BE2C (cell line): Measurements from ENCODE around the gene QPCT.

Experiments used
- DNase-seq: peaks from one replicate; pipeline ENCODE4 v3.0.0-alpha.2; 2020
- H3K27me3 ChIP-seq: fragments of 250-450 bp; sonication (Bioruptor Pico); 2 replicates; pipeline ENCODE4 v1.5.1; 2020; ENCODE audit warnings: mild to moderate bottlenecking
- H3K36me3 ChIP-seq: fragments of 250-450 bp; sonication (Bioruptor Pico); 2 replicates; pipeline ENCODE4 v1.5.1; 2020; ENCODE audit warnings: mild to moderate bottlenecking
- H3K4me1 ChIP-seq: fragments of 250-450 bp; sonication (Bioruptor Pico); 2 replicates; pipeline ENCODE4 v1.5.1; 2020
- H3K4me3 ChIP-seq: 2 replicates; pipeline ENCODE4 v1.5.1; 2011; ENCODE audit warnings: low read depth, low read length
- H3K9me3 ChIP-seq: fragments of 250-450 bp; sonication (Bioruptor Pico); 2 replicates; pipeline ENCODE4 v1.5.1; 2020
- TF ChIP-seq, protein P1 (sequence below): IDR thresholded peaks from 2 replicates; pipeline ENCODE4 v1.5.1; 2012; ENCODE audit warnings: mild to moderate bottlenecking, low read depth, low read length

QPCT gene

DNA sequence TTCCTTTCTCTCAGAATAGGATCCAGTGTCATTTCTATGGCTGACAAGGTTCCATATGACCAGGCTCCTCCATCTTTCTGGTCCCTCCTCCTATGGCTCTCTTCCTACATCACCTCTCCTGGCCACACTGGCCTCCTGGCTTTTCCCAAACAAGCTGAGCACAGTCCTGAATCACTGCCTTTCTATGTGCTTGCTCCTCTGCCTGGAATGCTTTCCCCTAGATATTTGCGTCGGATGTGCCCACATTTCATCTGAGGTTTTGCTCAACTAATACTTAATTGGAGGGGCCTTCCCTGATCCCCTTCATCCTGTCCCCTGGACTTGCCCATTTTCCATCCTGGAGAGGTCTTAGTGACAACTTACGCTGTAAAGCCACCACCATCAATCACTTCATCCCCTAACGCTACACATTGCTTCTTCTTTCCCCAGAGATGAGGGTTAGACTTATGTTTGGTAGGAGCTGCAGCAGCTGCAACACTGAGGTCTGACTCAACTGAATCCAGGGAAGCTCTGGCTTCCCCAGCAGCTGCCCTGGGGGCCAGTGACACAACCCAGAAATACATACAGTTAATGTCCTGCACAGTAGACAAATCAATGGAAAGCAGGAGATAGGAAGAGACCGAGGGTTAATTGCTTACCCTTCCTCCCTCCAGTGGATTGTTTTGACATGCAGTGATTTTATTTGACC is 42.9 kb downstream of the QPCT start:
- H3K4me3 ChIP-seq, result no peak overlapping the region
- no peaks in the 10 kb centered on the region for H3K9me3 ChIP-seq
- TF ChIP-seq, protein P1, sequence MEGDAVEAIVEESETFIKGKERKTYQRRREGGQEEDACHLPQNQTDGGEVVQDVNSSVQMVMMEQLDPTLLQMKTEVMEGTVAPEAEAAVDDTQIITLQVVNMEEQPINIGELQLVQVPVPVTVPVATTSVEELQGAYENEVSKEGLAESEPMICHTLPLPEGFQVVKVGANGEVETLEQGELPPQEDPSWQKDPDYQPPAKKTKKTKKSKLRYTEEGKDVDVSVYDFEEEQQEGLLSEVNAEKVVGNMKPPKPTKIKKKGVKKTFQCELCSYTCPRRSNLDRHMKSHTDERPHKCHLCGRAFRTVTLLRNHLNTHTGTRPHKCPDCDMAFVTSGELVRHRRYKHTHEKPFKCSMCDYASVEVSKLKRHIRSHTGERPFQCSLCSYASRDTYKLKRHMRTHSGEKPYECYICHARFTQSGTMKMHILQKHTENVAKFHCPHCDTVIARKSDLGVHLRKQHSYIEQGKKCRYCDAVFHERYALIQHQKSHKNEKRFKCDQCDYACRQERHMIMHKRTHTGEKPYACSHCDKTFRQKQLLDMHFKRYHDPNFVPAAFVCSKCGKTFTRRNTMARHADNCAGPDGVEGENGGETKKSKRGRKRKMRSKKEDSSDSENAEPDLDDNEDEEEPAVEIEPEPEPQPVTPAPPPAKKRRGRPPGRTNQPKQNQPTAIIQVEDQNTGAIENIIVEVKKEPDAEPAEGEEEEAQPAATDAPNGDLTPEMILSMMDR, result no peak
- no peaks in the 10 kb centered on the region for H3K27me3 ChIP-seq
- no peaks in the 10 kb centered on the region for H3K36me3 ChIP-seq
- DNase-seq, result peak; percentile 60
- peaks cover 16% of the 10 kb centered on the region for H3K4me1 ChIP-seq

DNA sequence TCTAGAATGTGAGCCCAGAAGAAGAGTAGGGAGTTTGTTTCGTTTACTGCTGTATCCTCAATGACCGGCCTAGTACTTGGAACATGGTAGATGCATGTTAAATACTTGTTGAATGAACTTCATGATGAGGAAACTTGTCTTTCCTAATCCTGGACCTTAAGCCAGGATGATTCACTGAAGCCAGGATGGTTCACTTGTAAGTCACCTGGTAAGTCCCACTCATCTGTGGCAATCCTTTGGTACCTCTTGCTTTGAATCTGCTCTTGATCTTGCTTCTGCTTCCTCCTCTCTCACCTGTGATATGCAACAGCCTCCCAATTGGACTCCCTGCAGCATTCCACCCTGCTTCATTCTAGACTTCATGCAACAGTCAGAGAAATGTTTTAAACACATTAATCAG is 43.6 kb downstream of the QPCT start:
- H3K36me3 ChIP-seq, result no peaks in the 10 kb centered on the region
- H3K4me3 ChIP-seq, result no peak overlapping the region
- H3K9me3 ChIP-seq, result no peaks in the 10 kb centered on the region
- TF ChIP-seq, protein P1, result no peak
- H3K27me3 ChIP-seq, result no peaks in the 10 kb centered on the region
- no peak for DNase-seq
- peaks cover 17% of the 10 kb centered on the region for H3K4me1 ChIP-seq

DNA sequence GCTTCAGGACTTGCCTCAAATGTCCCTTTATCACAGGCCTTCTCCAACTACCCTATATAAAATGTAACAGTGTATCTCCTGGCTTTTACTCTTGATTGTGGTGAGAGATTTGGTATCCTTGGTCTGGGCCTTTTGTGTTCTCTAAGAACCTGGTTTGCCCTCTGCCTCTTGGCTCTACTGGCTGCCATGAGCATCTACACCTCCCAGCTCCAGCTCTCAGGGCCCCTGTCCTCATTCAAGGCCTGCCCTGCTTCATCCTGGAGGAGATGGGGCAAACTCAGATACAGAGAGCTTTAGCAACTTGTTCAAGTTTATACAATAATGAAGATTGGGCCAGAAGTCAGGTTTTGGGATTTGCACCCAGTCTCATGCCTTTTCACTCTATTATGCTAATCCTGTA is 45.0 kb downstream of the QPCT start:
- Histone ChIP-seq H3K4me1 (peaks cover 25% of the 10 kb centered on the region), H3K4me3 (no peak overlapping the region)
- DNase-seq, result no peak

DNA sequence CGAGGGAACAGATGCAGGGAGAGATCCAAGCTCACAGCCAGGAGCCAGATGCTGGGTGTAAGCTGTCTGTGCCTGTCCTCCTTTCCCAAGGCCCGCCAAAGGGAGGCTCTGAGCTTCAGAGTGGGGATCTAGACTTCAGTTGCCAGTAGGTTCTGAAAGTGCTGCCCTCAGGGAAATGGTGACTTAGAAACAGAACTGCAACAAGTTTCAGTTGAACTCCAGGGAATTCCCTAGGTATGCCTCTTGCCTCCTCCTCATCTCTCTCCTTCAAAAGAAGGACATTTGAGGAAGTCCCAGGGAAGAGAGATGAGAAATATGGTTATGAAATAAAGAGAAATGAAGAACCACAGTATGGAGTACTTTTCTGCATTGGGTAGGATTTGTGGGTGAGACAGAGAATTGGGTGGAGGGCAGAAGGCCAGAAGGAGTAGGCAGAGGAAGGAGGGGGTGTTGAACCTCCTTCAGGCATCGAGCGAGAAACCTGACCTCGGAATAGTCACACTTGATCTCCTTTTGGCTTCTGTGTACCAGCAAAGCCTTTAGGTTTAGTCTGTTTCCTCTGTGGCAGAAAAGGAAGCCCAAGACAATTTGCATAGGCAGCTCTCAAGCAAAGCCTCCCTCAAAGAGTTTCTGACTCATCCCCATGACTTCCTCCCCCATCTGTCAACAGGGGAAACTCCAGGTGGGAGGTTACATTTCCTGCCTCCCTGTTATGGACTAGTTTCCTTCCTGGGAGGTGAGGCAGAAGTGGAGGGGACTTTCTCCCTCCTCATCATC is 45.7 kb downstream of the QPCT start:
- Histone ChIP-seq H3K27me3 (no peaks in the 10 kb centered on the region), H3K9me3 (no peaks in the 10 kb centered on the region), H3K4me3 (no peak overlapping the region), H3K4me1 (peaks cover 25% of the 10 kb centered on the region), H3K36me3 (no peaks in the 10 kb centered on the region)
- DNase-seq, result no peak
- TF ChIP-seq, protein P1, result no peak

More for the DNA sequence above, 45.0 kb downstream of the QPCT start:
- TF ChIP-seq, protein P1, result no peak
- H3K9me3 ChIP-seq, result no peaks in the 10 kb centered on the region
- H3K36me3 ChIP-seq, result no peaks in the 10 kb centered on the region
- H3K27me3 ChIP-seq, result no peaks in the 10 kb centered on the region

DNA sequence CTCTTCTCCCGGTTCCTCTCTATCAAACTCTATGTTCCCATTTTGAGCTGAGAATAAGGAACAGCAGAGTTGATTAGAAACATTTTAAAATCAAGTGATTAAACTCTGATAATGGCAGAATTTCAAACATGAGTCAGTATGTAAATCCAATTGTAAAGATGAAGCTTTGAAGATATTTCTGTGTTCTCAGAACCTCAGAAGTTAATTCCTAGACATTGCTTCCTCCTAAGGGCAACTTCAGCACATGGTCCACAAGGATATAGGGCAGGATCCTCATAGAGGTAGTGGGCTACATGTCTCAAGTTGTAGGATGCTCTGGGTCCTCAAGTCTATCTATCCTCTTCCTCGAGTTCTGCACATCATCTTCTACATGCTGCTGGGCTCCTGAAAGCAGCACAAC is 46.3 kb downstream of the QPCT start:
- Histone ChIP-seq H3K27me3 (no peaks in the 10 kb centered on the region), H3K9me3 (no peaks in the 10 kb centered on the region), H3K4me3 (no peak overlapping the region), H3K4me1 (peaks cover 31% of the 10 kb centered on the region), H3K36me3 (no peaks in the 10 kb centered on the region)
- TF ChIP-seq, protein P1, result no peak
- DNase-seq, result no peak

DNA sequence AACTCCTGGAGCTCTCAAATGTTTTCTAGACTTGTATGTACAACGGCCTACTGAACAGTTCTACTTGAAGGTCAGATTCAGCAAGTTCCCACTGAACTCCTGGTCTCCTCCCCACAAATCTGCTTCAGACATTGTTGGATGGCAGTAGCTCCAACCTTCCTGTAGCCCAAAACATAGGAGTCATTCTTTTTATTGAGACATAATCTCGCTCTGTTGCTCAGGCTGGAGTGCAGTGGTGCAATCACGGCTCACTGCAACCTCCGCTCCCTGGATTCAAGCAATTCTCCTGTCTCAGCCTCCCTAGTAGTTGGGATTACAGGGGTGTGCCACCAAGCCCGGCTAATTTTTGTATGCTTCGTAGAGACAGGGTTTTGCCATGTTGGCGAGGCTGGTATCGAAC is 47.3 kb downstream of the QPCT start:
- Histone ChIP-seq H3K27me3 (no peaks in the 10 kb centered on the region), H3K36me3 (no peaks in the 10 kb centered on the region), H3K4me3 (no peak overlapping the region), H3K9me3 (no peaks in the 10 kb centered on the region), H3K4me1 (peaks cover 37% of the 10 kb centered on the region)
- TF ChIP-seq, protein P1, result no peak
- DNase-seq, result no peak
